H9 (cell line): ENCODE measurements around the gene GOLGA1. TPM values are rescaled to one million over a fixed set of nuclear protein-coding genes. Genes with fewer than 3 reads are reported as not detected.

Experiments
- DNase-seq: peaks from one replicate; pipeline ENCODE4 v3.0.0-alpha.2; 2017
- H2AFZ ChIP-seq: one replicate; pipeline ENCODE4 v1.6.1; 2013; ENCODE audit warnings: mild to moderate bottlenecking, low read length, control low read depth, moderate library complexity
- H2AK5ac ChIP-seq: 2 replicates; pipeline ENCODE4 v1.6.1; 2013; ENCODE audit warnings: low read length, control low read depth, mixed read lengths; ENCODE audit not compliant: insufficient read length
- H2BK120ac ChIP-seq: one replicate; pipeline ENCODE4 v1.6.1; 2013; ENCODE audit warnings: low read depth, mild to moderate bottlenecking, low read length, control low read depth, inconsistent platforms; ENCODE audit not compliant: poor library complexity, severe bottlenecking
- H2BK12ac ChIP-seq: 2 replicates; pipeline ENCODE4 v1.6.1; 2013; ENCODE audit warnings: low read length, control low read depth, mixed read lengths, low read depth; ENCODE audit not compliant: insufficient read length
- H2BK15ac ChIP-seq: 2 replicates; pipeline ENCODE4 v1.6.1; 2013; ENCODE audit warnings: low read depth, low read length, control low read depth
- H2BK20ac ChIP-seq: one replicate; pipeline ENCODE4 v1.6.1; 2013; ENCODE audit warnings: low read depth, mild to moderate bottlenecking, low read length, control low read depth, inconsistent platforms; ENCODE audit not compliant: poor library complexity, severe bottlenecking
- H2BK5ac ChIP-seq: 2 replicates; pipeline ENCODE4 v1.6.1; 2013; ENCODE audit warnings: low read length, control low read depth, mixed read lengths; ENCODE audit not compliant: insufficient read length
- H3K14ac ChIP-seq: 2 replicates; pipeline ENCODE4 v1.6.1; 2013; ENCODE audit warnings: low read length, control low read depth; ENCODE audit not compliant: insufficient read depth
- H3K18ac ChIP-seq: 2 replicates; pipeline ENCODE4 v1.6.1; 2013; ENCODE audit warnings: low read depth, mild to moderate bottlenecking, mixed read lengths, low read length, control low read depth; ENCODE audit not compliant: insufficient read length
- H3K23ac ChIP-seq: 2 replicates; pipeline ENCODE4 v1.6.1; 2013; ENCODE audit warnings: low read length, control low read depth, mixed read lengths, low read depth; ENCODE audit not compliant: insufficient read length
- H3K23me2 ChIP-seq: 2 replicates; pipeline ENCODE4 v1.6.1; 2013; ENCODE audit warnings: low read depth, mild to moderate bottlenecking, mixed read lengths, low read length, control low read depth; ENCODE audit not compliant: insufficient read length, poor library complexity, severe bottlenecking
- H3K27ac ChIP-seq: 2 replicates; pipeline ENCODE4 v1.5.1; 2013; ENCODE audit warnings: low read length, control low read depth, mixed read lengths, low read depth; ENCODE audit not compliant: insufficient read length
- H3K27me3 ChIP-seq: 2 replicates; pipeline ENCODE4 v1.6.1; 2013; ENCODE audit warnings: low read length, control low read depth, inconsistent platforms; ENCODE audit not compliant: insufficient read depth
- H3K4ac ChIP-seq: 2 replicates; pipeline ENCODE4 v1.6.1; 2013; ENCODE audit warnings: low read depth, mild to moderate bottlenecking, control low read depth, inconsistent platforms, low read length, moderate library complexity
- H3K4me1 ChIP-seq: 2 replicates; pipeline ENCODE4 v1.6.1; 2013; ENCODE audit warnings: low read length, control low read depth, inconsistent platforms; ENCODE audit not compliant: insufficient read depth
- H3K4me2 ChIP-seq: 2 replicates; pipeline ENCODE4 v1.6.1; 2013; ENCODE audit warnings: low read length, control low read depth, mixed read lengths; ENCODE audit not compliant: insufficient read length, insufficient read depth
- H3K56ac ChIP-seq: 2 replicates; pipeline ENCODE4 v1.6.1; 2013; ENCODE audit warnings: low read depth, mild to moderate bottlenecking, mixed read lengths, low read length, control low read depth; ENCODE audit not compliant: insufficient read length
- H3K79me1 ChIP-seq: 2 replicates; pipeline ENCODE4 v1.6.1; 2013; ENCODE audit warnings: low read depth, mild to moderate bottlenecking, moderate library complexity, low read length, control low read depth, inconsistent platforms; ENCODE audit not compliant: insufficient read depth, poor library complexity, severe bottlenecking
- H3K79me2 ChIP-seq: 2 replicates; pipeline ENCODE4 v1.6.1; 2013; ENCODE audit warnings: low read length, control low read depth, inconsistent platforms; ENCODE audit not compliant: insufficient read depth
- H3K9ac ChIP-seq: 2 replicates; pipeline ENCODE4 v1.6.1; 2013; ENCODE audit warnings: low read length, control low read depth, mixed read lengths; ENCODE audit not compliant: insufficient read length; ENCODE audit errors: extremely low read depth
- H3K9me3 ChIP-seq: one replicate; pipeline ENCODE4 v1.6.1; 2013; ENCODE audit warnings: low read depth, low read length, inconsistent platforms; ENCODE audit not compliant: control insufficient read depth
- H3T11ph ChIP-seq: one replicate; pipeline ENCODE4 v1.6.1; 2013; ENCODE audit warnings: mild to moderate bottlenecking, low read length, control low read depth, inconsistent platforms
- H4K20me1 ChIP-seq: one replicate; pipeline ENCODE4 v1.6.1; 2013; ENCODE audit not compliant: control insufficient read depth, insufficient read length, insufficient read depth
- H4K5ac ChIP-seq: 2 replicates; pipeline ENCODE4 v1.6.1; 2013; ENCODE audit warnings: low read depth, mild to moderate bottlenecking, mixed read lengths, low read length, control low read depth; ENCODE audit not compliant: insufficient read length
- H4K8ac ChIP-seq: replicated peaks from 2 replicates; pipeline ENCODE4 v1.6.1; 2013; ENCODE audit warnings: low read length, control low read depth, mixed read lengths, low read depth; ENCODE audit not compliant: insufficient read length
- H4K91ac ChIP-seq: 2 replicates; pipeline ENCODE4 v1.6.1; 2013; ENCODE audit warnings: low read depth, mild to moderate bottlenecking, moderate library complexity, mixed read lengths, low read length, control low read depth; ENCODE audit not compliant: insufficient read length
- H3K27ac Mint-ChIP-seq, 3 experiments: 2 replicates in 2 of 3; 3 replicates in 1 of 3; pipeline ENCODE4 v1.8.0; 2020 to 2021; ENCODE audit warnings: mixed read lengths in 3 of 3, mild to moderate bottlenecking in 1 of 3, moderate library complexity in 1 of 3
- H3K27me3 Mint-ChIP-seq: 2 replicates; pipeline ENCODE4 v1.8.0; 2021; ENCODE audit warnings: low read depth, mild to moderate bottlenecking, moderate library complexity, mixed read lengths
- H3K36me3 Mint-ChIP-seq, 3 experiments: 2 replicates in 2 of 3; 3 replicates in 1 of 3; pipeline ENCODE4 v1.8.0; 2020 to 2021; ENCODE audit warnings: low read depth in 3 of 3, mixed read lengths in 3 of 3; ENCODE audit not compliant: insufficient read depth in 1 of 3
- H3K4me1 Mint-ChIP-seq, 2 experiments: 2 replicates each; pipeline ENCODE4 v1.8.0; 2020; ENCODE audit warnings: mixed read lengths in 2 of 2
- H3K4me3 Mint-ChIP-seq, 2 experiments: 2 replicates in 1 of 2; 3 replicates in 1 of 2; pipeline ENCODE4 v1.8.0; 2020 to 2021; ENCODE audit warnings: mild to moderate bottlenecking in 2 of 2, mixed read lengths in 2 of 2, moderate library complexity in 1 of 2
- H3K9me3 Mint-ChIP-seq, 2 experiments: 2 replicates in 1 of 2; 3 replicates in 1 of 2; pipeline ENCODE4 v1.8.0; 2020; ENCODE audit warnings: mild to moderate bottlenecking in 2 of 2, mixed read lengths in 2 of 2, moderate library complexity in 1 of 2
- WGBS: extraction: QIAGEN DNeasy Blood & Tissue Kit; methylation state at CpG from one replicate; pipeline ENCODE4 v1.1.7; 2013; ENCODE audit warnings: missing lambda C conversion rate, low lambda C conversion rate, mixed read lengths; ENCODE audit not compliant: insufficient read length; ENCODE audit errors: extremely low coverage; 5-methylcytosine and 5-hydroxymethylcytosine counted together
- total RNA-seq: library from RNA; stranded (reverse); gene quantifications from 2 replicates; pipeline ENCODE4 v1.2.1, GENCODE V29; 2021
- TF ChIP-seq, protein P1 (sequence below): fragments of 200-600 bp; sonication (generic); conservative IDR thresholded peaks from 3 replicates; pipeline ENCODE4 v1.8.0; 2021; ENCODE audit warnings: antibody characterized with exemption, mild to moderate bottlenecking

Gene GOLGA1
- total RNA-seq, 1 experiment from 2014 or later = 7.6 TPM

DNA sequence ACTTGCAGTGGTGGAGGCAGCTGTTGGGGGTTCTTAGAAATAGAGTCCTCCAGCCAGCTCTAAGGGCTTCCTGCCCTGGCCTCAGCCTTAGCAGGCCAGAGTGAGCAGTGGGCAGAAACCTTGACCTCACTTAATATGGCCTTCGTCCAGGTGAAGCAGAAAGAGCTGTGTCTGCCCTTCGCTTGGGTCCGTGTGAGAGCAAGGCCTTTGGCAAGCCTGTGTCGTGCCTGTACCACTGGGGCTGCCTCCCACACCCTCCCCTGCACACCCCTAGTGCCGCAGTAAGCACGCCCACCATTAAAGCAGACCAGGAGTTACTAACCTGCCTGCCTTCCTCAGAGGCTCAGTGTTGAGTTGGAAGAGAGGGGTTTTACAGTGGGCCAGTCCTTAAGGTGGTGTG, 65.4 kb downstream of the GOLGA1 start:
- Histone ChIP-seq H2AFZ (no peak overlapping the region), H3K23me2 (no peaks in the 10 kb centered on the region), H3K27me3 (no peaks in the 10 kb centered on the region), H3K9me3 (no peaks in the 10 kb centered on the region), H2AK5ac (no peak overlapping the region), H3K23ac (no peak overlapping the region), H2BK15ac (no peak overlapping the region), H3K18ac (no peak overlapping the region), H4K5ac (no peak overlapping the region), H2BK12ac (no peak overlapping the region), H3K9ac (no peak overlapping the region), H3K4ac (no peak overlapping the region), H2BK5ac (no peak overlapping the region), H2BK120ac (no peak overlapping the region), H3K14ac (no peak overlapping the region), H3T11ph (no peak overlapping the region), H4K20me1 (no peaks in the 10 kb centered on the region), H3K56ac (no peak overlapping the region), H3K79me2 (peaks cover 18% of the 10 kb centered on the region; the same call in 1 of the 2 replicates), H2BK20ac (no peak overlapping the region), H3K27ac (no peak overlapping the region), H3K4me2 (no peak overlapping the region), H3K4me1 (peaks cover 12% of the 10 kb centered on the region), H4K8ac (no peak overlapping the region), H3K79me1 (peaks cover 8% of the 10 kb centered on the region), H4K91ac (no peak overlapping the region)
- no peaks in the 10 kb centered on the region for H3K27me3 Mint-ChIP-seq
- TF ChIP-seq, protein P1, sequence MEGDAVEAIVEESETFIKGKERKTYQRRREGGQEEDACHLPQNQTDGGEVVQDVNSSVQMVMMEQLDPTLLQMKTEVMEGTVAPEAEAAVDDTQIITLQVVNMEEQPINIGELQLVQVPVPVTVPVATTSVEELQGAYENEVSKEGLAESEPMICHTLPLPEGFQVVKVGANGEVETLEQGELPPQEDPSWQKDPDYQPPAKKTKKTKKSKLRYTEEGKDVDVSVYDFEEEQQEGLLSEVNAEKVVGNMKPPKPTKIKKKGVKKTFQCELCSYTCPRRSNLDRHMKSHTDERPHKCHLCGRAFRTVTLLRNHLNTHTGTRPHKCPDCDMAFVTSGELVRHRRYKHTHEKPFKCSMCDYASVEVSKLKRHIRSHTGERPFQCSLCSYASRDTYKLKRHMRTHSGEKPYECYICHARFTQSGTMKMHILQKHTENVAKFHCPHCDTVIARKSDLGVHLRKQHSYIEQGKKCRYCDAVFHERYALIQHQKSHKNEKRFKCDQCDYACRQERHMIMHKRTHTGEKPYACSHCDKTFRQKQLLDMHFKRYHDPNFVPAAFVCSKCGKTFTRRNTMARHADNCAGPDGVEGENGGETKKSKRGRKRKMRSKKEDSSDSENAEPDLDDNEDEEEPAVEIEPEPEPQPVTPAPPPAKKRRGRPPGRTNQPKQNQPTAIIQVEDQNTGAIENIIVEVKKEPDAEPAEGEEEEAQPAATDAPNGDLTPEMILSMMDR = no peak
- H3K4me1 Mint-ChIP-seq = peaks cover 37 to 38% of the 10 kb centered on the region in 2 experiments
- DNase-seq = no peak
- H3K9me3 Mint-ChIP-seq = no peaks in the 10 kb centered on the region
- WGBS = no CpG with 5 or more reads among the region's 6 CpGs
- no peak overlapping the region for H3K27ac Mint-ChIP-seq
- H3K4me3 Mint-ChIP-seq = no peak overlapping the region
- H3K36me3 Mint-ChIP-seq = peaks cover 34 to 78% (median 67%) of the 10 kb centered on the region in 3 experiments
